PC-3 (cell line): ENCODE results near the gene SPATA1. TPM values are rescaled to one million over a fixed set of nuclear protein-coding genes. Genes with fewer than 3 reads are reported as not detected.

ENCODE experiments used
- ATAC-seq: fragments of 200-7000 bp; cut with Tn5 transposase; 2 replicates; pipeline ENCODE4 v1.9.1; 2020; ENCODE audit warnings: mild to moderate bottlenecking, moderate library complexity
- Bru-seq: library from RNA; stranded (reverse); fragments of 400-500 nt; gene quantifications from one replicate; lab custom pipeline; 2021; lab: Mats Ljungman, UMichigan
- BruChase-seq, 2 experiments: library from RNA; stranded (reverse); fragments of 400-500 nt; gene quantifications; one replicate each; lab custom pipeline; 2021; lab: Mats Ljungman, UMichigan
- BruUV-seq: library from RNA; stranded (reverse); fragments of 400-500 nt; replicated peaks from 2 replicates; lab custom pipeline; 2021; lab: Mats Ljungman, UMichigan
- CTCF ChIA-PET: fragments of 300-600 bp; sonication (Branson Sonifier 250); formaldehyde crosslinking; loops from one replicate; lab custom pipeline; 2022; ENCODE audit warnings: antibody characterized with exemption; lab: Charles Lee
- POLR2A ChIA-PET: fragments of 300-600 bp; sonication (Branson Sonifier 250); formaldehyde crosslinking; loops from one replicate; lab custom pipeline; 2022; ENCODE audit warnings: antibody characterized with exemption; ENCODE audit not compliant: unreplicated experiment; lab: Charles Lee
- DNase-seq: peaks from one replicate; pipeline ENCODE4 v3.0.0-alpha.2; 2015
- H2AFZ ChIP-seq: fragments of 300-600 bp; sonication (generic); 2 replicates; pipeline ENCODE4 v1.6.0; 2016; ENCODE audit warnings: antibody characterized with exemption, low read length
- H3F3A ChIP-seq: fragments of 300-600 bp; sonication (generic); one replicate; pipeline ENCODE4 v1.6.0; 2017; ENCODE audit warnings: antibody characterized with exemption, low read length, control low read depth, mild to moderate bottlenecking; ENCODE audit not compliant: unreplicated experiment
- H3K27ac ChIP-seq: fragments of 300-600 bp; sonication (generic); 2 replicates; pipeline ENCODE4 v1.5.1; 2016; ENCODE audit warnings: mild to moderate bottlenecking, low read length
- H3K27me3 ChIP-seq: fragments of 300-600 bp; sonication (generic); 2 replicates; pipeline ENCODE4 v1.6.1; 2016; ENCODE audit warnings: low read length, mixed read lengths
- H3K36me3 ChIP-seq: fragments of 300-600 bp; sonication (generic); 2 replicates; pipeline ENCODE4 v1.6.1; 2016; ENCODE audit warnings: low read depth, mixed run types, low read length, mixed read lengths
- H3K4me1 ChIP-seq: fragments of 300-600 bp; sonication (generic); 2 replicates; pipeline ENCODE4 v1.5.1; 2016; ENCODE audit warnings: low read length; ENCODE audit not compliant: insufficient read depth
- H3K4me2 ChIP-seq: fragments of 300-600 bp; sonication (generic); 2 replicates; pipeline ENCODE4 v1.6.0; 2016; ENCODE audit warnings: low read length
- H3K4me3 ChIP-seq: fragments of 300-600 bp; sonication (generic); 2 replicates; pipeline ENCODE4 v1.5.1; 2016; ENCODE audit warnings: mild to moderate bottlenecking, low read length, mixed read lengths
- H3K79me2 ChIP-seq: fragments of 300-600 bp; sonication (generic); 2 replicates; pipeline ENCODE4 v1.6.1; 2017; ENCODE audit warnings: low read length, mixed read lengths
- H3K9ac ChIP-seq: fragments of 300-600 bp; sonication (generic); 2 replicates; pipeline ENCODE4 v1.6.0; 2016; ENCODE audit warnings: mild to moderate bottlenecking, low read length
- H3K9me2 ChIP-seq: fragments of 300-600 bp; sonication (generic); replicated peaks from 2 replicates; pipeline ENCODE4 v1.6.1; 2016; ENCODE audit warnings: mixed run types, low read length, mixed read lengths
- H3K9me3 ChIP-seq: fragments of 300-600 bp; sonication (generic); 2 replicates; pipeline ENCODE4 v1.6.1; 2016; ENCODE audit warnings: low read length, mixed read lengths
- H4K20me1 ChIP-seq: fragments of 300-600 bp; sonication (generic); 2 replicates; pipeline ENCODE4 v1.6.1; 2016; ENCODE audit warnings: low read length, mixed read lengths
- CTCF ChIP-seq: fragments of 300-600 bp; sonication (generic); conservative IDR thresholded peaks from 2 replicates; pipeline ENCODE4 v1.5.1; 2017; ENCODE audit warnings: antibody characterized with exemption, low read depth, mild to moderate bottlenecking, low read length
- EZH2 ChIP-seq: fragments of 300-600 bp; sonication (generic); IDR thresholded peaks from one replicate; pipeline ENCODE4 v1.6.1; 2017; ENCODE audit warnings: antibody characterized with exemption, mild to moderate bottlenecking, low read length; ENCODE audit not compliant: unreplicated experiment
- EZH2phosphoT487 ChIP-seq: fragments of 300-600 bp; sonication (generic); IDR thresholded peaks from 2 replicates; pipeline ENCODE4 v1.6.1; 2018; ENCODE audit warnings: mild to moderate bottlenecking, antibody characterized with exemption, low read length, borderline replicate concordance
- intact Hi-C: fragments of 100-400 bp; cut with micrococcal nuclease; formaldehyde crosslinking; loops from 2 replicates; pipeline ENCODE4 v1.9.0; 2023
- long read RNA-seq: library from polyadenylated mRNA; unstranded; transcript quantifications from one replicate; pipeline ENCODE4 v2.0.0, GENCODE V29; 2021; ENCODE audit not compliant: unreplicated experiment
- total RNA-seq: library from RNA; depleted of rRNA; stranded (reverse); fragments of >200 nt; gene quantifications from 2 replicates; pipeline ENCODE4 v1.2.3, GENCODE V29; 2014; rRNA removed

The SPATA1 gene
- total RNA-seq (2.9 TPM in 1 of 2 replicates, not detected in the other), Bru-seq, nascent RNA (percentile 41 among the genes with signal in this experiment), BruChase-seq, experiment 1, labeled RNA remaining after a 6-hour chase (percentile 24 among the genes with signal in this experiment), BruChase-seq, experiment 2, labeled RNA remaining after a 2-hour chase (percentile 33 among the genes with signal in this experiment)
- long read RNA-seq, partial matches to known transcripts, result 0 of 20 reads
- long read RNA-seq, other reads (novel, unspliced or antisense), result 20 of 20 reads

- H3K79me2 ChIP-seq, result peaks cover 55% of the 10 kb centered on the region
Observed at GRCh38 chr1:84506002-84506728, at the start of gene SPATA1, which contains the start of gene GNG5. TSS of gene SPATA1 (plus strand) at chr1:84506386. CDS start at chr1:84516360, 9,974 bp downstream. TSS of gene GNG5 (minus strand) at chr1:84506581. CDS start at chr1:84506091, 490 bp downstream.

GRCh38 chr1:84462118-84462517 lies 44.1 kb upstream of the SPATA1 start:
- no peak overlapping the region for H2AFZ ChIP-seq
- no peaks in the 10 kb centered on the region for H3K9me3 ChIP-seq
- no peaks in the 10 kb centered on the region for H3K4me1 ChIP-seq
- H3K9me2 ChIP-seq, result no peaks in the 10 kb centered on the region
- ATAC-seq, result no peak
- H3K4me2 ChIP-seq, result no peak overlapping the region
- H3K4me3 ChIP-seq, result no peak overlapping the region
- no peak overlapping the region for H3K27ac ChIP-seq
- no peak for DNase-seq
- no peaks in the 10 kb centered on the region for H3K36me3 ChIP-seq
- H4K20me1 ChIP-seq, result no peaks in the 10 kb centered on the region
- intact Hi-C loops, result no loop called here
- ChIA-PET POLR2A (no interaction called here), CTCF (no interaction called here)
- no peak for TF ChIP-seq EZH2
- TF ChIP-seq EZH2phosphoT487, result no peak
- TF ChIP-seq CTCF, result no peak
- H3F3A ChIP-seq, result no peaks in the 10 kb centered on the region
- H3K79me2 ChIP-seq, result no peaks in the 10 kb centered on the region
- H3K27me3 ChIP-seq, result no peaks in the 10 kb centered on the region
- BruUV-seq, result no TSS peak
- no peak overlapping the region for H3K9ac ChIP-seq

More at GRCh38 chr1:84506002-84506728, at the start of gene SPATA1, which contains the start of gene GNG5:
- Histone ChIP-seq H3F3A (no peaks in the 10 kb centered on the region), H4K20me1 (peaks cover 32% of the 10 kb centered on the region), H3K36me3 (peaks cover 6% of the 10 kb centered on the region; the same call in 1 of the 2 replicates), H3K9ac (peak within 1 kb of the TSS; percentile 85), H2AFZ (peak within 1 kb of the TSS; percentile 93), H3K9me3 (0 out of 2 replicates have a peak, but pooled peaks cover 4% of the 10 kb centered on the region), H3K4me2 (peak within 1 kb of the TSS; percentile 89), H3K9me2 (no peaks in the 10 kb centered on the region), H3K27ac (peak within 1 kb of the TSS; percentile 94), H3K27me3 (no peaks in the 10 kb centered on the region), H3K4me1 (peaks cover 26% of the 10 kb centered on the region), H3K4me3 (peak within 1 kb of the TSS; percentile 83)
- no TSS peak for BruUV-seq
- TF ChIP-seq CTCF (no peak), EZH2phosphoT487 (peak; percentile 76)
- POLR2A ChIA-PET, result interaction anchor here (0.5 to 1.4 kb wide), 12 partner anchors 19 to 853 kb away, joined by 3 to 15 read pairs (median 4); no protein-coding TSS in a partner anchor
- intact Hi-C loops, result loop anchor here (1.0 to 10.0 kb wide), 8 partner anchors 35 to 429 kb away; partner anchors contain the start of gene CTBS
- ATAC-seq, result peak; percentile 81
- CTCF ChIA-PET, result interaction anchor here (0.6 to 1.3 kb wide), 6 partner anchors 36 to 1406 kb away, joined by 3 to 6 read pairs (median 4); no protein-coding TSS in a partner anchor
- DNase-seq, result peak; percentile 96
